GM19467 (cell line): ENCODE results near the gene HOXC6.

ENCODE experiments used
- ATAC-seq: cut with Tn5 transposase; IDR thresholded peaks from one replicate; pipeline ENCODE4 v1.9.1; 2021; ENCODE audit warnings: mild to moderate bottlenecking, moderate library complexity; ENCODE audit not compliant: unreplicated experiment

The HOXC6 gene

GRCh38 chr12:54025499-54026405 lies 2.5 kb upstream of the HOXC6 start:
- no peak for ATAC-seq

GRCh38 chr12:54026640-54027441 lies 1.4 kb upstream of the HOXC6 start:
- no peak for ATAC-seq

- no peak for ATAC-seq
Measured at GRCh38 chr12:54027442-54027786, 826 bp upstream of the HOXC6 start.

GRCh38 chr12:54029529-54030441 lies 1.5 kb downstream of the HOXC6 start:
- no peak for ATAC-seq

DNA sequence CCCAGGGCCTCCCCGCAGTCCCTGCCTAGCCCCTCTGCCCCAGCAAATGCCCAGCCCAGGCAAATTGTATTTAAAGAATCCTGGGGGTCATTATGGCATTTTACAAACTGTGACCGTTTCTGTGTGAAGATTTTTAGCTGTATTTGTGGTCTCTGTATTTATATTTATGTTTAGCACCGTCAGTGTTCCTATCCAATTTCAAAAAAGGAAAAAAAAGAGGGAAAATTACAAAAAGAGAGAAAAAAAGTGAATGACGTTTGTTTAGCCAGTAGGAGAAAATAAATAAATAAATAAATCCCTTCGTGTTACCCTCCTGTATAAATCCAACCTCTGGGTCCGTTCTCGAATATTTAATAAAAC lies 2.2 kb downstream of the HOXC6 start:
- no peak for ATAC-seq

GRCh38 chr12:54030889-54031471 lies 2.7 kb downstream of the HOXC6 start:
- ATAC-seq = no peak

DNA sequence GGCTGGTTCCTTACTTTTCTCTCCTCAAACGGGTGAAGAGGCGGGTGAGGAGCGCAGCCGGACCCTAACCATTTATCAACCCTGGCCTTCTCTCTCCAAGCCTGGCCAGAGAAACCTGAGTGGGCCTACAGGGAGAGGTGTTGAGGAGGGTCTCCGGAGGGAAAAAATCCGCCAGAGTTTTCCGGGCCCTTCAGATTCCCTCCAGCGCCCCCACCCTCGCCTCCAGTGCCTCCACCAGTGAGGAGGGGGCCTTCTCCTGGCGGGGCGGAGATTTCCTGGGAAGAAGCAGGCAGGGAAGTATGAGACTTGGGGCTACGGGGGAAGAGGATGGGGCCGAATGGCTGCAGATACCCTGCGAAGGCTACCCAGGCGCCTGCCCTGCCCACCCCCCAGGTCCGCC lies 3.2 kb downstream of the HOXC6 start:
- no peak for ATAC-seq

GRCh38 chr12:54032086-54032619 lies 3.9 kb downstream of the HOXC6 start:
- ATAC-seq = no peak

DNA sequence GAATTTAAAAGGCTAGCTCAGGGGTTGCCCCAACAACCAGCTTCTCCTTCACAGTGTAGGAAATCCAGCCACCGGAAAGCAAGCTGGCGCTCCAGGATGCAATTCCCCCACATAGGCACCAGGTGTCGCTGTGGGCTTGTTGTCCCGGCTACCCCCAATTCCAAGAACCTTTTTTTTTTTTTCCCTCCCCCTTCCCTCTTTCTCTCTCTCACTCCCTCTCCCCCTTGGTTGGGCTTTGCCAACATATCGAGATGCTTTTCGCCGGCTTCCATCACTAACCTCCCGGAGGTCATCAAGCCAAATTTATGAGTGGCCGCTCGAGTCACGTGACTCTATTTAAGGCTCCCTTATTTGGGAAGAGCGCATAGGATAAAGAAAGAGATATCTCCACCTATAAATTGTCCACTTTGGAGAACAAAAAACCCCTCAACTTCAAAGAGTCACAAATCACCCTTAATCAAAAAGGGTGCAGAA lies 4.4 kb downstream of the HOXC6 start, which contains the start of gene HOXC5:
HOXC5 (plus strand) TSS at position 424 of the 474 bp plus-strand sequence. CDS start 73 bp downstream, outside the sequence.
- ATAC-seq = no peak

- ATAC-seq = no peak
Measured at GRCh38 chr12:54033106-54033979, 5.1 kb downstream of the HOXC6 start.

DNA sequence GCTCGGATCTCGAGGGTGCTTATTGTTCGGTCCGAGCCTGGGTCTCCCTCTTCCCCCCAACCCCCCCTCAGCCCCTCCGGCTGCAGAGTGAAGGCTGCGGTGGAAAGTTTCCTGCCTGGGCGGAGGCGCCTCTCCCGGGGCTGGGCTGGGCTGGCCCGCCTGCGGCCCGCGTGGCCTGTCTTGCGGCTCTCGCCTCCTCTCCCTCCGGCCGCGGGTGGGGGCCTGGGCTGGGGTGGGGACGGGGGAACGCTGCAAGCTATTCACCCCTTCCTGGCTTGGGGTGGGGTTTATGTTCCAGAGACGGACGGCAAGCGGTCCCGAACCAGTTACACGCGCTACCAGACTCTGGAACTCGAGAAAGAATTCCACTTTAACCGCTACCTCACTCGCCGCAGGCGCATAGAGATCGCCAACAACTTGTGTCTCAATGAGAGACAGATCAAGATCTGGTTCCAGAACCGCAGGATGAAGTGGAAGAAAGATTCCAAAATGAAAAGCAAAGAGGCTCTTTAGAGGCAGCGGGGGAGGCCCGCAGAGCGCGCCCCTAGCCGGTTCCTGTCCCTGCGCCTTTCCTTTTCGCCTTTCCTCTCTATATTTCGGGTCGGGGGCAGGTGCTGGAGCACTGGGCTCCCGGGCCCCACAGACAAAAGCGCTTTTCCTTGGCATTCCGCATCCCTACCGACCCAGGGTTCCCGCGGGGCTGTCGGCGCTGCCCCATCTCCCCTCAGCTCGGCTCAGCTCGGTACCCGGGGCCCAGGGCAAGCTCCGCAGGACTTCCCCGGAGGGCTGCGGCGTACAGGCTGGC lies 5.9 kb downstream of the HOXC6 start:
- ATAC-seq = no peak

GRCh38 chr12:54034785-54035310 lies 6.6 kb downstream of the HOXC6 start:
- ATAC-seq = no peak

DNA sequence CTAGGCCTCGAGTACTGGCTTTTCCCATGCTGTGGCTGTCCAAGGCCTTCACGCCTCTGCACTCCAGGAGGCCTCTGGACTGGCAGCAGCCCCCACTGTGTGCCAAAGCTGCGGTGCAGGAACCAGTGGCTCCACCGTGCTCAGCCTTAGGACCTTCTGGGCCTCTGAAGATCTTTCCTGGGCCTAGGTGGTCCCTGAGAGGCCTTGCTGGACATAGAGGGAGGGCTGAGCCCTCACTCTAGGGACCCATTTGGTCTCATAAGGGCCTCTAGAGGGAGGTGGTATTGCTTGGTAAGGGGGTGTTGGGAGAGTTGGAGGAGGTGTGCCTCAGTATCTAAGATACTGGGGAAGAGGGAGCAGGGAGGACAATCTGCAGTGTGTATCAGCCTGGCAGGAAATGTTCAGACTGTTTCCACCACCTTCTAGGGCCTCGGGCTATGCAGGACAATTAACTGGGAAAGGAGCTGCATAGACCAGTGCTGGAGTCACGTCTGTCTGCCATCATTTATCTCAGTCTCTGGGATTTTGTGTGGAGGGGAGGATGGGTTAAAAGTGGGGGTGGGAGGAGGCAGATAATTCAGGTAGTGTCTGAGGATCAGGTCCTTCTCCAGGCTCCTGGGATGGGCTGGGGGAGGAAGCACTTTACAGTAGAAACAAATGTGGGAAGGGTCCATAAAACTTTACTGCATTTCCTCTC lies 7.5 kb downstream of the HOXC6 start:
- no peak for ATAC-seq

- no peak for ATAC-seq
Measured at GRCh38 chr12:54036620-54037359, 8.6 kb downstream of the HOXC6 start.

DNA sequence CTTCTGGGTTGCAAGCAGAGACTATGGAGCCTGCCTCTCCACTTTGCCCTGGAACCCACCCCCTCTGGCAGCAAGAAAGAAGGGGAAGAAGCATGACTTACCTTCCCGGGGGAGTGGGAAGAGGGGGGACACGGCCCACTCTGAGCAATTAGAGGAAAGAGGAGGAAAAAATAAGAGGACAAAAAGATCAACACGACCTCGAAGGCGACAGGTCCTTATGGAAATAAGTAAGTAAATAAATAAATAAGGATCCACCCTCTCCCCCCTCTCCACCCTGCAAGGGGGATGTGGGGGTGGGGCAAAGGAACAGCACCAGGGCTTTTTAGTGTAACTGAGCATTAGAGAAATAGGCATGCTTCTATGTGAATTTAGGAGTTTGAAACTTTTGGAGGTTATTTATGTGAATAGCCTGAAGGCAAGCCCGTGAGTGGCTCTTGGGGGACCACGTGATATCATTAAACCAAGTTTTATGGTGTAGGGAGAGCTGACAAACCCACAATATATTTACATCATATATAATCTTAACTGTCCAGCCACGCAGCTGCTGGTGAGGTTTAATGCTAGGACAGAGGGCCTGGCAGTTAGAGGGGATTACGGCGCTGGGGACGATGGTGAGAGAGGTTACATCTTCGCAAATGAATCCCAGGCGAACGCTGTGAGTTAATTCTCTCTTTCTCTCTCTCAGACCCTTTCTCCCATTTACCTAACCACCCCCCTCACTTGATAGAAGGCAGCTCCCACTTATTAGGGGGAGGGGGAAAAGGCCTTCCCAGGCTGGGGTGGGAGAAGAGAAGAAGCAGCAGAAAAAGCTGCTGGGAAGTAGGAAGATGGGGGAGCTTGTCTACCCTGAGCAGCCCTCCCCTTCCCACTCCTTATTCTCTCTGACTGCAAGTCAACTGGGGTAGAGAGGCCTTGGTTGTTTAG lies 9.4 kb downstream of the HOXC6 start:
- no peak for ATAC-seq
